Endothelial cell of umbilical vein (primary cell): ENCODE measurements around the gene SNX2. TPM values are rescaled to one million over a fixed set of nuclear protein-coding genes. Genes with fewer than 3 reads are reported as not detected.

Experiments
- BruUV-seq: library from RNA; stranded (reverse); fragments of 400-500 nt; replicated peaks from 2 replicates; lab custom pipeline; 2021; lab: Mats Ljungman, UMichigan
- CTCF ChIA-PET: fragments of 300-600, 350-600 bp; sonication (Branson Sonifier 250); formaldehyde crosslinking; loops from one replicate; lab custom pipeline; 2021; ENCODE audit warnings: antibody characterized with exemption, inconsistent platforms; lab: Charles Lee
- POLR2A ChIA-PET: fragments of 300-600, 350-600 bp; sonication (Branson Sonifier 250); formaldehyde crosslinking; loops from one replicate; lab custom pipeline; 2021; ENCODE audit warnings: antibody characterized with exemption, inconsistent platforms; lab: Charles Lee
- DNase-seq: peaks from one replicate; pipeline ENCODE4 v3.0.0-alpha.2; 2011; ENCODE audit warnings: low read depth, low spot score
- FAIRE-seq: peaks from 2 replicates; lab custom pipeline; 2011; peaks lifted over from hg19 to GRCh38; lab: Jason Lieb, UNC
- H2AFZ ChIP-seq: 2 replicates; pipeline ENCODE4 v1.6.0; 2012; ENCODE audit warnings: low read depth, low read length, control low read depth, inconsistent platforms
- H3K27ac ChIP-seq: 2 replicates; pipeline ENCODE4 v1.5.1; 2011; ENCODE audit warnings: low read depth, mild to moderate bottlenecking, control low read depth, low read length, moderate library complexity; ENCODE audit not compliant: insufficient read depth
- H3K27me3 ChIP-seq, 2 experiments: 2 replicates each; pipeline versions ENCODE4 v1.6.0 to v1.6.1; 2011; ENCODE audit warnings: low read length in 2 of 2, mixed read lengths in 1 of 2; ENCODE audit not compliant: control insufficient read depth in 2 of 2, insufficient read depth in 2 of 2
- H3K36me3 ChIP-seq, 2 experiments: 2 replicates in 1 of 2; 3 replicates in 1 of 2; pipeline ENCODE4 v1.5.1; 2011; ENCODE audit warnings: low read length in 2 of 2, mild to moderate bottlenecking in 1 of 2, moderate library complexity in 1 of 2; ENCODE audit not compliant: control insufficient read depth in 2 of 2, insufficient read depth in 2 of 2; ENCODE audit errors: extremely low read depth in 1 of 2
- H3K4me1 ChIP-seq: 3 replicates; pipeline ENCODE4 v1.5.1; 2011; ENCODE audit warnings: mild to moderate bottlenecking, low read length; ENCODE audit not compliant: control insufficient read depth, insufficient read depth; ENCODE audit errors: extremely low read depth
- H3K4me2 ChIP-seq: 2 replicates; pipeline ENCODE4 v1.6.1; 2011; ENCODE audit warnings: low read length, control low read depth, mixed read lengths; ENCODE audit not compliant: insufficient read depth
- H3K4me3 ChIP-seq, 3 experiments: fragments of 200-600 bp in 1 of 3; sonication (generic), shearing (Covaris generic) in 1 of 3; replicated peaks in 1 of 3; 2 replicates each; pipeline ENCODE4 v1.5.1; 2011 to 2016; ENCODE audit warnings: control low read depth in 3 of 3, low read length in 3 of 3, mild to moderate bottlenecking in 2 of 3, inconsistent platforms in 1 of 3, low read depth in 1 of 3, moderate library complexity in 1 of 3; ENCODE audit not compliant: insufficient read depth in 1 of 3
- H3K79me2 ChIP-seq: 2 replicates; pipeline ENCODE4 v1.6.0; 2012; ENCODE audit warnings: low read length, inconsistent platforms; ENCODE audit not compliant: control insufficient read depth, insufficient read depth
- H3K9ac ChIP-seq: replicated peaks from 2 replicates; pipeline ENCODE3; 2011; ENCODE audit warnings: low read length, control low read depth; ENCODE audit not compliant: insufficient read depth; ENCODE audit errors: extremely low read depth
- H3K9me1 ChIP-seq: replicated peaks from 3 replicates; pipeline ENCODE4 v1.6.0; 2011; ENCODE audit warnings: mild to moderate bottlenecking, low read length; ENCODE audit not compliant: control insufficient read depth, insufficient read depth; ENCODE audit errors: extremely low read depth
- H3K9me3 ChIP-seq: replicated peaks from 2 replicates; pipeline ENCODE4 v1.5.1; 2012; ENCODE audit warnings: low read length, inconsistent platforms; ENCODE audit not compliant: control insufficient read depth, insufficient read depth
- H4K20me1 ChIP-seq: replicated peaks from 2 replicates; pipeline ENCODE3; 2011; ENCODE audit warnings: mild to moderate bottlenecking, low read length; ENCODE audit not compliant: control insufficient read depth, insufficient read depth; ENCODE audit errors: extremely low read depth
- CTCF ChIP-seq, 2 donors: IDR thresholded peaks; 1 replicate in 1 of 2; 2 replicates in 1 of 2; pipeline ENCODE4 v1.5.1; 2011; ENCODE audit warnings: low read length in 2 of 2, mild to moderate bottlenecking in 2 of 2, moderate library complexity in 2 of 2, control low read depth in 1 of 2, inconsistent platforms in 1 of 2, low read depth in 1 of 2; ENCODE audit not compliant: insufficient read depth in 1 of 2; ENCODE audit errors: extremely low read depth in 1 of 2
- EZH2 ChIP-seq: IDR thresholded peaks from 2 replicates; pipeline ENCODE4 v1.6.1; 2012; ENCODE audit warnings: borderline replicate concordance, low read depth, mild to moderate bottlenecking, moderate library complexity, low read length, inconsistent platforms; ENCODE audit not compliant: severe bottlenecking
- FOS ChIP-seq: IDR thresholded peaks from 2 replicates; pipeline ENCODE4 v1.6.1; 2011; ENCODE audit warnings: mild to moderate bottlenecking, low read length, moderate library complexity, borderline replicate concordance; ENCODE audit not compliant: insufficient read depth
- GATA2 ChIP-seq: IDR thresholded peaks from 2 replicates; pipeline ENCODE4 v1.7.0; 2011; ENCODE audit warnings: low read depth, mild to moderate bottlenecking, moderate library complexity, mixed read lengths, low read length; ENCODE audit not compliant: insufficient read length, insufficient read depth
- JUN ChIP-seq: IDR thresholded peaks from 2 replicates; pipeline ENCODE4 v1.6.1; 2011; ENCODE audit warnings: borderline replicate concordance, low read depth; ENCODE audit not compliant: insufficient read length, insufficient read depth
- MAX ChIP-seq: IDR thresholded peaks from 2 replicates; pipeline ENCODE4 v1.6.1; 2011; ENCODE audit not compliant: insufficient read depth, insufficient read length
- MYC ChIP-seq: IDR thresholded peaks from one replicate; pipeline ENCODE4 v1.6.1; 2011; ENCODE audit warnings: mild to moderate bottlenecking, low read depth, low read length
- POLR2A ChIP-seq: IDR thresholded peaks from 2 replicates; pipeline ENCODE4 v1.6.1; 2012; ENCODE audit warnings: low read depth, mild to moderate bottlenecking, control low read depth, low read length
- POLR2AphosphoS5 ChIP-seq: IDR thresholded peaks from 2 replicates; pipeline ENCODE4 v1.6.1; 2012; ENCODE audit warnings: low read depth, mild to moderate bottlenecking, control low read depth, low read length, moderate library complexity; ENCODE audit not compliant: insufficient read depth
- dilution Hi-C: fragments of 300-500 bp; cut with MboI; formaldehyde crosslinking; loops from one replicate; pipeline ENCODE4 v1.15.0; 2019; ENCODE audit warnings: low sequenced_read_pairs; ENCODE audit not compliant: extremely low pct_ligation_motif_present
- intact Hi-C: fragments of 100-400 bp; cut with micrococcal nuclease; formaldehyde crosslinking; loops from one replicate; pipeline ENCODE4 v1.10.0; 2022
- polyA plus RNA-seq, 4 experiments: library from polyadenylated mRNA; depleted of rRNA in 3 of 4; stranded (reverse) in 3 of 4; unstranded in 1 of 4; fragments of >200 nt; gene quantifications; 2 replicates each; pipeline versions ENCODE4 v1.2.1 to v1.2.3, GENCODE V29; 2011 to 2012; ENCODE audit warnings: missing spikeins in 1 of 4
- total RNA-seq: library from RNA; stranded (reverse); gene quantifications from 2 replicates; pipeline ENCODE4 v1.2.3, GENCODE V29; 2021

SNX2 gene
- total and polyA plus RNA-seq, 2 donors (not counting 3 experiments of a cell fraction or from before 2014, with no cell fraction given), result 14.4 to 51.2 TPM

GRCh38 chr5:122743261-122743660, 31.6 kb upstream of the SNX2 start:
- TF ChIP-seq CTCF (IDR thresholded peaks at IDR 0.05; ENCODE audit: extremely low read depth in 1 of 2, insufficient read depth in 1 of 2, low read depth in 1 of 2, low read length in 2 of 2) (no peak), GATA2 (no peak), POLR2A (no peak)
- Histone ChIP-seq H3K4me1 (no peaks in the 10 kb centered on the region), H4K20me1 (no peaks in the 10 kb centered on the region), H2AFZ (no peak overlapping the region), H3K79me2 (no peaks in the 10 kb centered on the region), H3K9me3 (no peaks in the 10 kb centered on the region), H3K4me3 (no peak overlapping the region), H3K4me2 (no peak overlapping the region), H3K9ac (no peak overlapping the region), H3K27ac (no peak overlapping the region), H3K36me3 (no peaks in the 10 kb centered on the region), H3K27me3 (peaks cover 0 to 3% of the 10 kb centered on the region in 2 experiments), H3K9me1 (no peaks in the 10 kb centered on the region)
- CTCF ChIA-PET, result interaction anchor here (0.7 to 1.6 kb wide), 2 partner anchors 9 to 24 kb away, joined by 3 read pairs; no protein-coding TSS in a partner anchor
- dilution Hi-C loops (no loop called here), intact Hi-C loops (no loop called here)
- FAIRE-seq, result no peak
- no TSS peak for BruUV-seq
- POLR2A ChIA-PET, result no interaction called here
- no peak for DNase-seq

- no peak overlapping the region for H2AFZ ChIP-seq
- no TSS peak for BruUV-seq
- no peak overlapping the region for H3K27ac ChIP-seq
- ChIA-PET POLR2A (no interaction called here), CTCF (no interaction called here)
- no peak for TF ChIP-seq MYC
- no peak for TF ChIP-seq FOS
- no peak for TF ChIP-seq MAX
- TF ChIP-seq GATA2, result no peak
- no peak for TF ChIP-seq JUN
- no peak for TF ChIP-seq POLR2A
- TF ChIP-seq POLR2AphosphoS5, result no peak
- no peak for TF ChIP-seq CTCF (IDR thresholded peaks at IDR 0.05; ENCODE audit: extremely low read depth in 1 of 2, insufficient read depth in 1 of 2, low read depth in 1 of 2, low read length in 2 of 2)
- no peak for TF ChIP-seq EZH2
- no peak for DNase-seq
- H3K9me1 ChIP-seq, result no peaks in the 10 kb centered on the region
- H3K27me3 ChIP-seq, result peaks cover 0 to 3% of the 10 kb centered on the region in 2 experiments
- intact Hi-C loops, result no loop called here
- no peak overlapping the region for H3K4me2 ChIP-seq
- dilution Hi-C loops, result no loop called here
- no peaks in the 10 kb centered on the region for H3K79me2 ChIP-seq
- H3K4me3 ChIP-seq, result no peak overlapping the region
- H3K36me3 ChIP-seq, result no peaks in the 10 kb centered on the region
- no peaks in the 10 kb centered on the region for H3K9me3 ChIP-seq
- FAIRE-seq, result no peak
- H4K20me1 ChIP-seq, result no peaks in the 10 kb centered on the region
- no peaks in the 10 kb centered on the region for H3K4me1 ChIP-seq
- no peak overlapping the region for H3K9ac ChIP-seq
Observed at GRCh38 chr5:122745597-122745996, 29.3 kb upstream of the SNX2 start.
